Measurements from ENCODE around the gene CYP8B1. TPM values are rescaled to one million over a fixed set of nuclear protein-coding genes. Genes with fewer than 3 reads are reported as not detected.

The CYP8B1 gene
- total and polyA plus RNA-seq, 3 donors from 2014 or later = not detected

DNA sequence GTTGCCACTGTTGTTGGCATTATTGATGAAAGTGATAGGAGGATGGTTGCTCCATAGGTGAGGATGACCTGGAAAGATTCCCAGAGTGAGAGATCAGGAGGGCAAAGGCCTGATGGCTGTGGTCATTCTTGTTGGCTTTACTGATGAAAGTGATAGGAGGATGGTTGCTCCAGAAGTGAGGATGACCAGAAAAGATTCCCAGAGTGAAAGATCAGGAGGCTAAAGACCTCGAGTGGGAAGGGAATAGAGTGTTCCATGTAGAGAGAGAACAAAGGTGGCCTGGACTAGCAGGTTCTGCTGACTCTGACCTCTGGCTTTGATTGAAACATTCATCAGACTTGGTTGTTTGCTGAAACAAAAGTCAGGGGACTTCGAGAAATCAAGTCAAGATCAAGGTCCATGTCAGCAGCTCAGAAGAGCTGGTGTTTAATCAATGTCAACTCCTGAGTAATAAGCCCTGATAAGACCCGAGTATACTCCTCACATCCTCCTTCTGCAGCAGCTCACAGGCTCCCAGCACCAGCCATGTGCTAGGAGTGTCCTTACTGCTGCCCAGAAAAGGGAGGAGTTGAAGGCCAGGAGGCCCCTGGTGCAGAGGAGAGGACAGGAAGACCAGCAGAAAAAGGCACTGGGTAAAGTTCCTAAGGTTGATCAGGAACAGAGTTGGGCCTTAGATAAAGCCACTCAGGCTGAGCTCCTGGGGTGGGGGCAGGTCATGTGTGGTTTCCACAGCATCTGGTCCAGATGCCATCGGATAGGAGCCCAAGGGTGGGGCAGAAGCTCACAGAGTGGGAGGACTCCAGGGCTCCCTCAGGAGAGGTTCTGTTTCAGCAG lies 19.9 kb downstream of the CYP8B1 start:
- 64 to 79% methylated on average over 3 to 4 of the region's 4 CpGs for WGBS, 2 donors
- intact Hi-C loops (cut with DNase I; ENCODE audit: low total_unique reads) = no loop called here
- no peak overlapping the region for H3K4me3 ChIP-seq
- TF ChIP-seq, protein P1, sequence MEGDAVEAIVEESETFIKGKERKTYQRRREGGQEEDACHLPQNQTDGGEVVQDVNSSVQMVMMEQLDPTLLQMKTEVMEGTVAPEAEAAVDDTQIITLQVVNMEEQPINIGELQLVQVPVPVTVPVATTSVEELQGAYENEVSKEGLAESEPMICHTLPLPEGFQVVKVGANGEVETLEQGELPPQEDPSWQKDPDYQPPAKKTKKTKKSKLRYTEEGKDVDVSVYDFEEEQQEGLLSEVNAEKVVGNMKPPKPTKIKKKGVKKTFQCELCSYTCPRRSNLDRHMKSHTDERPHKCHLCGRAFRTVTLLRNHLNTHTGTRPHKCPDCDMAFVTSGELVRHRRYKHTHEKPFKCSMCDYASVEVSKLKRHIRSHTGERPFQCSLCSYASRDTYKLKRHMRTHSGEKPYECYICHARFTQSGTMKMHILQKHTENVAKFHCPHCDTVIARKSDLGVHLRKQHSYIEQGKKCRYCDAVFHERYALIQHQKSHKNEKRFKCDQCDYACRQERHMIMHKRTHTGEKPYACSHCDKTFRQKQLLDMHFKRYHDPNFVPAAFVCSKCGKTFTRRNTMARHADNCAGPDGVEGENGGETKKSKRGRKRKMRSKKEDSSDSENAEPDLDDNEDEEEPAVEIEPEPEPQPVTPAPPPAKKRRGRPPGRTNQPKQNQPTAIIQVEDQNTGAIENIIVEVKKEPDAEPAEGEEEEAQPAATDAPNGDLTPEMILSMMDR (IDR thresholded peaks at IDR 0.05) = no peak
- TF ChIP-seq POLR2A (IDR thresholded peaks at IDR 0.05) = no peak
- no peaks in the 10 kb centered on the region for H3K27me3 ChIP-seq
- no peak overlapping the region for H3K27ac ChIP-seq
- H3K4me1 ChIP-seq = peaks cover 14% of the 10 kb centered on the region
- no peak for DNase-seq
- H3K9me3 ChIP-seq = no peaks in the 10 kb centered on the region
- no peaks in the 10 kb centered on the region for H3K36me3 ChIP-seq (ENCODE audit: low read depth, missing control alignments)

DNA sequence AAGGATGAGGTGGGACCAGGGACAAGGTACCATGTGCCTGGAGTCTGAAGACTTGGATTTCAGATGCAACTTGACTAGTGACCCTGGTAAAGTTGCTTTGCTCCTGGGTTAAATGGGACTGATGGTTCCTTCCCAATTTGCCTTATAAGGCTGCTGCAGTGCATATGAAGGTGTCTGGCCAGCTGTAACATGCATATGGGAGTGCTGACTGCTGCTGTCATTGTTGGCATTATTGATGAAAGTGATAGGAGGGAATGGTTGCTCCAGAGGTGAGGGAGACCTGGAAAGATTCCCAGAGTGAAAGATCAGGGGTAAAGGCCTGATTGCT lies 20.5 kb downstream of the CYP8B1 start:
- no peak overlapping the region for H3K4me3 ChIP-seq
- no peaks in the 10 kb centered on the region for H3K36me3 ChIP-seq (ENCODE audit: low read depth, missing control alignments)
- H3K27ac ChIP-seq = no peak overlapping the region
- no peaks in the 10 kb centered on the region for H3K27me3 ChIP-seq
- H3K4me1 ChIP-seq = peaks cover 14% of the 10 kb centered on the region
- no peak for DNase-seq
- H3K9me3 ChIP-seq = no peaks in the 10 kb centered on the region
- TF ChIP-seq, protein P1 (IDR thresholded peaks at IDR 0.05) = no peak
- TF ChIP-seq POLR2A (IDR thresholded peaks at IDR 0.05) = no peak
- intact Hi-C loops (cut with DNase I; ENCODE audit: low total_unique reads) = no loop called here

DNA sequence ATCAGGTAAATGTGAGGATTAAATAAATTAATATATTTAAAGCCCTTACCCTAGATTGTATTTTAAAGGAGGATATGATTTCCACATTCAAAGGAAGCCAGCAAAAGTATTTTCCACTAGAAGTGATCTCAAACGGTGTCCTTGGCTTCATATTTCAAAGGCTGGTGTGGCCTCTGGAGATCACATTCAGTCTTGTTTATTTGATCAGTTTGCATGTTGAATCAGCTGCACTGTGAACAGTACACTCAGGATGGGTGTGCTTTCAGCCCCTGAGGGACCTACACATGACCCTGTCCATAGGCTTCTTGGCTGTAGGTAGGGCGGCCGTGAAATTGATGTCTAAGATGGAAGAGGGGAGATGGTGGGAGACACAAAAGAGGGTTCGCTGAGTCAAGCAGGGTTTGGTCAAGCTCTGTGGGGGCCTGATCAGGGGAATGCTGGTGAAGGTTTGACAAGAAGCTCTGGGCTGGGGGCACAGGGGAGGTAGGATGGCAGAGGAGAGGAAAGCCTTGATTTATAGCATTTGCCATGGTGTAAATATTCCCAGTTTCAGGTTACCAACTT lies 21.9 kb downstream of the CYP8B1 start:
- DNase-seq = no peak
- TF ChIP-seq, protein P1 (IDR thresholded peaks at IDR 0.05) = no peak
- no peak for TF ChIP-seq POLR2A (IDR thresholded peaks at IDR 0.05)
- no peak overlapping the region for H3K27ac ChIP-seq
- H3K4me1 ChIP-seq = peaks cover 14% of the 10 kb centered on the region
- H3K4me3 ChIP-seq = no peak overlapping the region
- intact Hi-C loops (cut with DNase I; ENCODE audit: low total_unique reads) = no loop called here
- H3K9me3 ChIP-seq = no peaks in the 10 kb centered on the region
- H3K36me3 ChIP-seq (ENCODE audit: low read depth, missing control alignments) = no peaks in the 10 kb centered on the region
- WGBS, 2 donors = 62 to 80% methylated on average over 4 of the region's 4 CpGs
- no peaks in the 10 kb centered on the region for H3K27me3 ChIP-seq

DNA sequence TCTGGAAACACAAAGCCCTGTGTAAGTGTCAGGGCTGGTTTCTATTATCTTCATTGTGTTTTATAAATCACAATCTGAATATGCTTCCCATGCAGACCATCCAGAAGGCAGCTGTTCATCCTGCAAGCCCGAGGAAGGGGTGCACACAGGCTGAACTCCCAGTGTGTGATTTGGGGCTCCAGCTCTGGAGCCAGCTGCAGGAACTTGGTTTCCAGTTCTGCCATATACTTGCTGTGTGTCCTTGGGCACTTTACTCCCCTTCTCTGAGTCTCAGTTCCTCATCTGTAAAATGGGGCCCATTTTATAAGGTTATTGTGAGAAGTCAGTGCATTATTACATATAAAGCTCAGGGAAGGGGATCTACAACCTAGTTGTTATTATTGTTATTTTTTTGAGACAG lies 22.6 kb downstream of the CYP8B1 start:
- no peak overlapping the region for H3K27ac ChIP-seq
- WGBS, 2 donors = 69 to 88% methylated on average over 1 of the region's 1 CpG
- no peaks in the 10 kb centered on the region for H3K36me3 ChIP-seq (ENCODE audit: low read depth, missing control alignments)
- H3K9me3 ChIP-seq = no peaks in the 10 kb centered on the region
- intact Hi-C loops (cut with DNase I; ENCODE audit: low total_unique reads) = no loop called here
- no peaks in the 10 kb centered on the region for H3K27me3 ChIP-seq
- H3K4me1 ChIP-seq = peaks cover 14% of the 10 kb centered on the region
- no peak for DNase-seq
- TF ChIP-seq, protein P1 (IDR thresholded peaks at IDR 0.05) = no peak
- no peak for TF ChIP-seq POLR2A (IDR thresholded peaks at IDR 0.05)
- no peak overlapping the region for H3K4me3 ChIP-seq

DNA sequence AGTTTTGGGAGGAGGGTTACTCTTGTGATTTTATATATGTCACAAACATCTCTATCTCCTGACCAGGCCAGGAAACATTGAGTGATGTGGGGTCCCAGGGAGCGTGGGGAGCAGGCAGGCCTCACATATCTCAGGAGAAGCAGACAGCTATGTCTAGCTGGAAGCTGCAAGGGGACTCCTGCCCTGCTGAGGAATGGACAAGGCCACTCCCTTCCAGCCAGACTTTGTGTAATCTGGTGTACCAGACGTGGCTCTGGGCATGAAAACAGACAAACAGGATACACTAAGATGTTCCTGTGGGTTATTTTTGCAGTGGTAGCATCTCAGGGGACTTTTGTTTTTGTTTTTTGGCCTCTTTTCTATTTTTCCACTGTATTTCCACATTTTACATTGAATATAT lies 23.2 kb downstream of the CYP8B1 start:
- intact Hi-C loops (cut with DNase I; ENCODE audit: low total_unique reads) = no loop called here
- TF ChIP-seq POLR2A (IDR thresholded peaks at IDR 0.05) = no peak
- TF ChIP-seq, protein P1 (IDR thresholded peaks at IDR 0.05) = no peak
- no peak overlapping the region for H3K4me3 ChIP-seq
- peaks cover 17% of the 10 kb centered on the region for H3K4me1 ChIP-seq
- no peaks in the 10 kb centered on the region for H3K27me3 ChIP-seq
- DNase-seq = no peak
- H3K9me3 ChIP-seq = no peaks in the 10 kb centered on the region
- WGBS, 2 donors = 27 to 30% methylated on average over 2 of the region's 2 CpGs
- no peaks in the 10 kb centered on the region for H3K36me3 ChIP-seq (ENCODE audit: low read depth, missing control alignments)
- peak overlapping the region in 1 of 2 donors; percentile 41 for H3K27ac ChIP-seq
